ENCODE measurements around the gene LEO1. TPM values are rescaled to one million over a fixed set of nuclear protein-coding genes. Genes with fewer than 3 reads are reported as not detected.

The LEO1 gene
- total RNA-seq, 1 donor from 2014 or later = 16.2 TPM

DNA sequence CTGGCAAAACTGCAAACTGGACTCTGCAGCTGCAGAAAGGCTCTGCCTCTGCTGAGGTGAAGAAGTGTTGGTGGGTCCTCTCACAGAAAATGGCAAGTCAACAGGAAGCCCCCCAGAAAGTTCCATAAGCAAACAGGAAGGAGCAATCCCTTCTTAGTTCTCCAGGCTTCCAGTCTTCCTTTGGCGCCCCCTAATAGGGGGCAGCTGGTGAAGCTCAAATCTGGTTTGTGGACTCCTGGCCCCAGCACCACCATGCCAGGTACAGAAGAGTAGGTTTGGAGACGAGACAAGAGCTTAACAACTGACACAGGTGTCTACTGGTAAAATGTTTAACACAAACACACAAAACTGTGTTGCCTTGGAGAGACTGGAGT lies 35.5 kb downstream of the LEO1 start:
- H3K4me1 ChIP-seq (ENCODE audit: control insufficient read depth in 3 of 3, insufficient read depth in 3 of 3, low read length in 3 of 3) = peaks cover 0 to 2% (median 0%) of the 10 kb centered on the region in 3 donors
- H3K27me3 ChIP-seq (ENCODE audit: control insufficient read depth in 3 of 3, insufficient read depth in 3 of 3, low read length in 3 of 3) = no peaks in the 10 kb centered on the region
- H3K4me3 ChIP-seq (ENCODE audit: low read length in 3 of 3) = no peak overlapping the region
- H3K9ac ChIP-seq (ENCODE audit: low read depth in 1 of 3, low read length in 3 of 3) = no peak overlapping the region
- peaks cover 3 to 10% (median 7%) of the 10 kb centered on the region in 3 donors for H3K36me3 ChIP-seq (ENCODE audit: control insufficient read depth in 3 of 3, insufficient read depth in 3 of 3, low read length in 3 of 3)
- no peak overlapping the region for H3K27ac ChIP-seq (ENCODE audit: low read depth, low read length)
- H3K9me3 ChIP-seq (ENCODE audit: control insufficient read depth in 3 of 3, low read length in 3 of 3) = no peaks in the 10 kb centered on the region

GRCh38 chr15:51935466-51936104 lies 36.0 kb downstream of the LEO1 start:
- Histone ChIP-seq H3K4me3 (ENCODE audit: low read length in 3 of 3) (no peak overlapping the region), H3K4me1 (ENCODE audit: control insufficient read depth in 3 of 3, insufficient read depth in 3 of 3, low read length in 3 of 3) (peaks cover 0 to 2% (median 0%) of the 10 kb centered on the region in 3 donors), H3K27ac (ENCODE audit: low read depth, low read length) (no peak overlapping the region), H3K36me3 (ENCODE audit: control insufficient read depth in 3 of 3, insufficient read depth in 3 of 3, low read length in 3 of 3) (peaks cover 3 to 10% (median 10%) of the 10 kb centered on the region in 3 donors), H3K9ac (ENCODE audit: low read depth in 1 of 3, low read length in 3 of 3) (no peak overlapping the region), H3K27me3 (ENCODE audit: control insufficient read depth in 3 of 3, insufficient read depth in 3 of 3, low read length in 3 of 3) (no peaks in the 10 kb centered on the region), H3K9me3 (ENCODE audit: control insufficient read depth in 3 of 3, low read length in 3 of 3) (no peaks in the 10 kb centered on the region)

GRCh38 chr15:51932161-51932560 lies 39.4 kb downstream of the LEO1 start:
- H3K9ac ChIP-seq (ENCODE audit: low read depth in 1 of 3, low read length in 3 of 3) = no peak overlapping the region
- no peak overlapping the region for H3K4me3 ChIP-seq (ENCODE audit: low read length in 3 of 3)
- no peak overlapping the region for H3K27ac ChIP-seq (ENCODE audit: low read depth, low read length)
- no peaks in the 10 kb centered on the region for H3K27me3 ChIP-seq (ENCODE audit: control insufficient read depth in 3 of 3, insufficient read depth in 3 of 3, low read length in 3 of 3)
- no peaks in the 10 kb centered on the region for H3K9me3 ChIP-seq (ENCODE audit: control insufficient read depth in 3 of 3, low read length in 3 of 3)
- H3K4me1 ChIP-seq (ENCODE audit: control insufficient read depth in 3 of 3, insufficient read depth in 3 of 3, low read length in 3 of 3) = no peaks in the 10 kb centered on the region
- H3K36me3 ChIP-seq (ENCODE audit: control insufficient read depth in 3 of 3, insufficient read depth in 3 of 3, low read length in 3 of 3) = peaks cover 0 to 6% (median 6%) of the 10 kb centered on the region in 3 donors

DNA sequence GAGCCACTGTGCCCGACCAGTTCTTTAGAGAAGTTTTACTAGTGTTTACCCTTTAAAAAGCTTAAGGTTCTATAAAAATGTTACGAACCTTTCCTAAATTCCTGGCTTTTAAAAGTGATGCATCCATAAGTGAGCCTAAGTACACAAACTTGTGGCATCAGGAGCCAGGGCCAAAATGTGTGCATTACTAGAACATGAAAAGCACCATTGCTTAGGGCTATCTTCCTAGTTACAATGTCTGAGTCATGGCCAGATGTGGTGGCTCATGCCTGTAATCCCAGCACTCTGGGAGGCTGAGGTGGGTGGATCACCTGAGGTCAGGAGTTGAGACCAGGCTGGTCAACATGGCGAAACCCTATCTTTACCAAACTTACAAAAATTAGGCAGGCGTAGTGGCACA lies 39.9 kb downstream of the LEO1 start:
- Histone ChIP-seq H3K36me3 (ENCODE audit: control insufficient read depth in 3 of 3, insufficient read depth in 3 of 3, low read length in 3 of 3) (peaks cover 0 to 6% (median 6%) of the 10 kb centered on the region in 3 donors), H3K9me3 (ENCODE audit: control insufficient read depth in 3 of 3, low read length in 3 of 3) (no peaks in the 10 kb centered on the region), H3K9ac (ENCODE audit: low read depth in 1 of 3, low read length in 3 of 3) (no peak overlapping the region)

DNA sequence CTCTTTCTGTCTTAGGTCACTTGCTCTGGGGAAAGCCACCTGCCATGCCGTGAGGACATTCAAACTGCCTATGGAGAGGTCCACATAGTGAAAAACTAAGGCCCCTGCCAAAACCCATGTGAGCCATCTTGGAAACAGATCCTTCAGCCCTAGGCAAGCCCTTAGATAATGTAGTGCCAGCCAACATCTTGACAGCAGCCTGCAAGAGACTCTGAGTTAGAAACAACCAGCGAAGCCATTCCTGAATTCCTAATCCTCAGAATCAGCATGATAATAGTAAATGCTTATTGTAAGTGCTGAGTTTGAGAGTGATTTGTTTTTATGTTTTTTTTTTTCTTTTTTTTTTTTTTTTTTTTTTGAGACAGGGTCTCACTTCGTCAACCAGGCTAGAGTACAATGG lies 40.6 kb downstream of the LEO1 start:
- no peak overlapping the region for H3K4me3 ChIP-seq (ENCODE audit: low read length in 3 of 3)
- no peak overlapping the region for H3K27ac ChIP-seq (ENCODE audit: low read depth, low read length)
- no peaks in the 10 kb centered on the region for H3K4me1 ChIP-seq (ENCODE audit: control insufficient read depth in 3 of 3, insufficient read depth in 3 of 3, low read length in 3 of 3)
- H3K27me3 ChIP-seq (ENCODE audit: control insufficient read depth in 3 of 3, insufficient read depth in 3 of 3, low read length in 3 of 3) = no peaks in the 10 kb centered on the region
- H3K36me3 ChIP-seq (ENCODE audit: control insufficient read depth in 3 of 3, insufficient read depth in 3 of 3, low read length in 3 of 3) = peaks cover 0 to 6% (median 3%) of the 10 kb centered on the region in 3 donors
- no peaks in the 10 kb centered on the region for H3K9me3 ChIP-seq (ENCODE audit: control insufficient read depth in 3 of 3, low read length in 3 of 3)
- H3K9ac ChIP-seq (ENCODE audit: low read depth in 1 of 3, low read length in 3 of 3) = no peak overlapping the region

More for the DNA sequence above, 39.9 kb downstream of the LEO1 start:
- no peaks in the 10 kb centered on the region for H3K27me3 ChIP-seq (ENCODE audit: control insufficient read depth in 3 of 3, insufficient read depth in 3 of 3, low read length in 3 of 3)
- H3K4me3 ChIP-seq (ENCODE audit: low read length in 3 of 3) = no peak overlapping the region
- H3K4me1 ChIP-seq (ENCODE audit: control insufficient read depth in 3 of 3, insufficient read depth in 3 of 3, low read length in 3 of 3) = no peaks in the 10 kb centered on the region
- H3K27ac ChIP-seq (ENCODE audit: low read depth, low read length) = no peak overlapping the region

DNA sequence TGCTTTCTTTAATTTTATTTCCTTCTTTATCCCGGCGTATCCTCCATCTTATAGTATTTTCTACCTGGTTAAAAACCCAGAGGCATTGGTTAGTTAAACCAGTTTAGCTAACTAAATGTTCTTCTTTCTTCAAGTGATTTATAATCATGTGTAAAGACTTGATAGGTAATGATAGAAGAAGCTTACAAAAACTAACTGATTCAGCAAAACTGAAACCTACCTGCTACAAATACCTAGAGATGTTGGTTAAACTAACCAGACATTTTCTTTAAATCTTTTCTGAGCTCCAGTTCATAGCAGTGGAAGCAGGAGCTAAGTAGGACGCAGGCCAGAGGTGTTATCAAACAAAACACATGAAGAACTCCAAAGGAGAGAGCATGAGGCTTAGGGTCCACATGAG lies 44.8 kb downstream of the LEO1 start:
- H3K27ac ChIP-seq (ENCODE audit: low read depth, low read length) = no peak overlapping the region
- no peak overlapping the region for H3K9ac ChIP-seq (ENCODE audit: low read depth in 1 of 3, low read length in 3 of 3)
- no peak overlapping the region for H3K4me3 ChIP-seq (ENCODE audit: low read length in 3 of 3)
- H3K4me1 ChIP-seq (ENCODE audit: control insufficient read depth in 3 of 3, insufficient read depth in 3 of 3, low read length in 3 of 3) = peaks cover 0 to 2% (median 0%) of the 10 kb centered on the region in 3 donors
- H3K9me3 ChIP-seq (ENCODE audit: control insufficient read depth in 3 of 3, low read length in 3 of 3) = no peaks in the 10 kb centered on the region
- no peaks in the 10 kb centered on the region for H3K27me3 ChIP-seq (ENCODE audit: control insufficient read depth in 3 of 3, insufficient read depth in 3 of 3, low read length in 3 of 3)
- H3K36me3 ChIP-seq (ENCODE audit: control insufficient read depth in 3 of 3, insufficient read depth in 3 of 3, low read length in 3 of 3) = peaks cover 4 to 15% (median 12%) of the 10 kb centered on the region in 3 donors

GRCh38 chr15:51924156-51925068 lies 47.2 kb downstream of the LEO1 start:
- H3K27me3 ChIP-seq (ENCODE audit: control insufficient read depth in 3 of 3, insufficient read depth in 3 of 3, low read length in 3 of 3) = no peaks in the 10 kb centered on the region

GRCh38 chr15:51917493-51917892 lies 54.1 kb downstream of the LEO1 start:
- Histone ChIP-seq H3K27ac (ENCODE audit: low read depth, low read length) (no peak overlapping the region), H3K9me3 (ENCODE audit: control insufficient read depth in 3 of 3, low read length in 3 of 3) (no peaks in the 10 kb centered on the region), H3K36me3 (ENCODE audit: control insufficient read depth in 3 of 3, insufficient read depth in 3 of 3, low read length in 3 of 3) (peaks cover 13 to 23% (median 22%) of the 10 kb centered on the region in 3 donors), H3K9ac (ENCODE audit: low read depth in 1 of 3, low read length in 3 of 3) (no peak overlapping the region), H3K4me1 (ENCODE audit: control insufficient read depth in 3 of 3, insufficient read depth in 3 of 3, low read length in 3 of 3) (no peaks in the 10 kb centered on the region), H3K27me3 (ENCODE audit: control insufficient read depth in 3 of 3, insufficient read depth in 3 of 3, low read length in 3 of 3) (no peaks in the 10 kb centered on the region), H3K4me3 (ENCODE audit: low read length in 3 of 3) (no peak overlapping the region)

More at GRCh38 chr15:51924156-51925068, 47.2 kb downstream of the LEO1 start:
- Histone ChIP-seq H3K9me3 (ENCODE audit: control insufficient read depth in 3 of 3, low read length in 3 of 3) (no peaks in the 10 kb centered on the region), H3K36me3 (ENCODE audit: control insufficient read depth in 3 of 3, insufficient read depth in 3 of 3, low read length in 3 of 3) (peaks cover 6 to 21% (median 20%) of the 10 kb centered on the region in 3 donors), H3K4me3 (ENCODE audit: low read length in 3 of 3) (peak overlapping the region in 1 of 3 donors; percentile 23), H3K4me1 (ENCODE audit: control insufficient read depth in 3 of 3, insufficient read depth in 3 of 3, low read length in 3 of 3) (peaks cover 0 to 2% (median 0%) of the 10 kb centered on the region in 3 donors), H3K27ac (ENCODE audit: low read depth, low read length) (peak overlapping the region; percentile 56), H3K9ac (ENCODE audit: low read depth in 1 of 3, low read length in 3 of 3) (peak overlapping the region in 2 of 3 donors; percentile 52 to 53)

DNA sequence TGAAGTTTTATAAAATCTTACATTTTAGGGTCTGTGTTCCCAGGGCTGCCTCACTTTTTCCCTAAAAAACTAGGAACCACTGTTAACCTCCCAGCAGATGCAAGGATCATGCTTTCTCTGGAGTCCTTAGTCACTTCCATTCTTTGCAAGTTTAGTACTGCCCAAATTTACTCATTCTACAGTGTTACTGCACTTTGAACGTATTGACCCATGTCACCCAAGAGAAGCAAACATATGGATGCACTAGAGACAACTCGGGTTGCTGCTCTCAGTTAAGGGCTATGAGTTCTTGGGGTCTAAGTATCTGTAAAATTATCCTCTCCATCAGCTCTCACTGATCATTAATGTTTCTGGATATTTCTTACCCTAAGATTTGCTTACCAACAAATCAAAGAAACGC lies 59.0 kb downstream of the LEO1 start:
- H3K36me3 ChIP-seq (ENCODE audit: control insufficient read depth in 3 of 3, insufficient read depth in 3 of 3, low read length in 3 of 3) = peaks cover 5 to 21% (median 7%) of the 10 kb centered on the region in 3 donors

GRCh38 chr15:51909584-51909983 lies 62.0 kb downstream of the LEO1 start:
- H3K4me1 ChIP-seq (ENCODE audit: control insufficient read depth in 3 of 3, insufficient read depth in 3 of 3, low read length in 3 of 3) = no peaks in the 10 kb centered on the region
- H3K27ac ChIP-seq (ENCODE audit: low read depth, low read length) = no peak overlapping the region
- no peak overlapping the region for H3K4me3 ChIP-seq (ENCODE audit: low read length in 3 of 3)
- no peaks in the 10 kb centered on the region for H3K9me3 ChIP-seq (ENCODE audit: control insufficient read depth in 3 of 3, low read length in 3 of 3)
- no peaks in the 10 kb centered on the region for H3K27me3 ChIP-seq (ENCODE audit: control insufficient read depth in 3 of 3, insufficient read depth in 3 of 3, low read length in 3 of 3)
- H3K36me3 ChIP-seq (ENCODE audit: control insufficient read depth in 3 of 3, insufficient read depth in 3 of 3, low read length in 3 of 3) = peaks cover 0 to 17% (median 7%) of the 10 kb centered on the region in 3 donors
- no peak overlapping the region for H3K9ac ChIP-seq (ENCODE audit: low read depth in 1 of 3, low read length in 3 of 3)

More for the DNA sequence above, 59.0 kb downstream of the LEO1 start:
- Histone ChIP-seq H3K27ac (ENCODE audit: low read depth, low read length) (no peak overlapping the region), H3K27me3 (ENCODE audit: control insufficient read depth in 3 of 3, insufficient read depth in 3 of 3, low read length in 3 of 3) (no peaks in the 10 kb centered on the region), H3K4me1 (ENCODE audit: control insufficient read depth in 3 of 3, insufficient read depth in 3 of 3, low read length in 3 of 3) (no peaks in the 10 kb centered on the region), H3K9ac (ENCODE audit: low read depth in 1 of 3, low read length in 3 of 3) (no peak overlapping the region), H3K4me3 (ENCODE audit: low read length in 3 of 3) (no peak overlapping the region), H3K9me3 (ENCODE audit: control insufficient read depth in 3 of 3, low read length in 3 of 3) (no peaks in the 10 kb centered on the region)

Data from skeletal muscle tissue (tissue), 4 donors.